ENCODE results near the gene LAMA3.

The LAMA3 gene

DNA sequence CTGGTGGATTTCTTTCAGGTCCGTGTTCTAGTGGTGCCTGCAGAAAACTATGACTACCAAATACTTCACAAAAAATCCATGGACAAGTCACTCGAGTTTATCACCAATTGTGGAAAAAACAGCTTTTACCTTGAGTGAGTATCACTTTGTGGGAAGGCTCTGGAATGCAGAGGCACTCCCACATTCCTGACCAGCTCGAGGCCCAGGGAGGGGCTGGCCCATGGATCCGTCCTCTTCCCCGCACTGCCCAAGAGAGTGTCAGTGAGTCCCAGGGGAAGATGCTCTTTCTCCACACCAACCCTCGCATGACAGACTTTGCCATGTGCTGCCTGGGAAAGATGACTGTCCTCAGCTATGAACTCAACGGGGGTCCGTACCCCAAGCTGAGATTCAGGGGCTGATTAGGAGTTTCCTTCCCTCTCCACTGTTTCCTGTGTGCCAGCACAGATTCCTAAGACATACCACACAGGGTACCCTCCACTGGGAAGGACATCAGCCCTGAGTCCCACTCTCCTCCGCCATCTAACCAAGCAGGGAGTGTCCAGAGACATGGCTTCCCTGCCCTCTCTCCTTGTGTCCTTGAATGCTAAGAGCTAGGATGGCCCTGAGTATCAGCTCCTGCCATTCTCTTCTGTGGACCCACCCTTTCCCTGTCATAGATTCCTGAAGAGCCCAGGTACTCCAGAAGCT, 155.9 kb downstream of the LAMA3 start:
- Histone ChIP-seq H3K27me3 (ENCODE audit: insufficient read depth, low read depth, severe bottlenecking) (no peaks in the 10 kb centered on the region), H3K9me3 (ENCODE audit: severe bottlenecking) (no peaks in the 10 kb centered on the region), H3K27ac (no peak overlapping the region), H3K4me3 (ENCODE audit: low read depth, low read length) (no peak overlapping the region), H3K36me3 (peaks cover 7% of the 10 kb centered on the region; the same call in 1 of the 2 replicates)
- no peak for DNase-seq
- TF ChIP-seq, protein P1, sequence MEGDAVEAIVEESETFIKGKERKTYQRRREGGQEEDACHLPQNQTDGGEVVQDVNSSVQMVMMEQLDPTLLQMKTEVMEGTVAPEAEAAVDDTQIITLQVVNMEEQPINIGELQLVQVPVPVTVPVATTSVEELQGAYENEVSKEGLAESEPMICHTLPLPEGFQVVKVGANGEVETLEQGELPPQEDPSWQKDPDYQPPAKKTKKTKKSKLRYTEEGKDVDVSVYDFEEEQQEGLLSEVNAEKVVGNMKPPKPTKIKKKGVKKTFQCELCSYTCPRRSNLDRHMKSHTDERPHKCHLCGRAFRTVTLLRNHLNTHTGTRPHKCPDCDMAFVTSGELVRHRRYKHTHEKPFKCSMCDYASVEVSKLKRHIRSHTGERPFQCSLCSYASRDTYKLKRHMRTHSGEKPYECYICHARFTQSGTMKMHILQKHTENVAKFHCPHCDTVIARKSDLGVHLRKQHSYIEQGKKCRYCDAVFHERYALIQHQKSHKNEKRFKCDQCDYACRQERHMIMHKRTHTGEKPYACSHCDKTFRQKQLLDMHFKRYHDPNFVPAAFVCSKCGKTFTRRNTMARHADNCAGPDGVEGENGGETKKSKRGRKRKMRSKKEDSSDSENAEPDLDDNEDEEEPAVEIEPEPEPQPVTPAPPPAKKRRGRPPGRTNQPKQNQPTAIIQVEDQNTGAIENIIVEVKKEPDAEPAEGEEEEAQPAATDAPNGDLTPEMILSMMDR (IDR thresholded peaks at IDR 0.05; ENCODE audit: low read depth, low read length), result no peak

DNA sequence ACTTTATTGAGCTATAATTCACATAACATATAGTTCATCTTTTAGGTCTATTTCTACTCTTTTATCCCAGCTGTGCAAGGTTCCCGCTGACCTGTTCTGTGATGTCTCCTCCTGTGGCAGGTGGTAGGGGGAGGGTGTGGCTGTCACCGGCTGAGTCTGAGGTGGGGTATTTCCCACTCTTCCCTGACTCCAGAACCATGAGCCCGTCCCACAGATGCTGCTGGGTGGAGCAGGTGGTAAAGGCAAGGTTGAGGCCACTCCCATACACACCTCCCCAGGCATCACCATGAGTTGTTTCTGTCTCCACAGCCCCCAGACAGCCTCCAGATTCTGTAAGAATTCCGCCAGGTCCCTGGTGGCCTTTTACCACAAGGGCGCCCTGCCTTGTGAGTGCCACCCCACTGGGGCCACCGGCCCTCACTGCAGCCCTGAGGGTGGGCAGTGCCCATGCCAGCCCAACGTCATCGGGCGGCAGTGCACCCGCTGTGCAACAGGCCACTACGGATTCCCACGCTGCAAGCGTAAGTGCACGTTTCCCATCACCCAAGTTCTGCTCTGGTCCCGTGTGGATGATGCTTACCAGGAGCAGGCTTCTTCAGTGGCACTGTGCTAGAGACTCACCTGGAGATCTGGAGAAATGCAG, 156.9 kb downstream of the LAMA3 start:
- peaks cover 7% of the 10 kb centered on the region; the same call in 1 of the 2 replicates for H3K36me3 ChIP-seq
- H3K9me3 ChIP-seq (ENCODE audit: severe bottlenecking), result no peaks in the 10 kb centered on the region
- H3K27ac ChIP-seq, result no peak overlapping the region
- no peak for DNase-seq
- no peak overlapping the region for H3K4me3 ChIP-seq (ENCODE audit: low read depth, low read length)
- TF ChIP-seq, protein P1 (IDR thresholded peaks at IDR 0.05; ENCODE audit: low read depth, low read length), result no peak
- no peaks in the 10 kb centered on the region for H3K27me3 ChIP-seq (ENCODE audit: insufficient read depth, low read depth, severe bottlenecking)

DNA sequence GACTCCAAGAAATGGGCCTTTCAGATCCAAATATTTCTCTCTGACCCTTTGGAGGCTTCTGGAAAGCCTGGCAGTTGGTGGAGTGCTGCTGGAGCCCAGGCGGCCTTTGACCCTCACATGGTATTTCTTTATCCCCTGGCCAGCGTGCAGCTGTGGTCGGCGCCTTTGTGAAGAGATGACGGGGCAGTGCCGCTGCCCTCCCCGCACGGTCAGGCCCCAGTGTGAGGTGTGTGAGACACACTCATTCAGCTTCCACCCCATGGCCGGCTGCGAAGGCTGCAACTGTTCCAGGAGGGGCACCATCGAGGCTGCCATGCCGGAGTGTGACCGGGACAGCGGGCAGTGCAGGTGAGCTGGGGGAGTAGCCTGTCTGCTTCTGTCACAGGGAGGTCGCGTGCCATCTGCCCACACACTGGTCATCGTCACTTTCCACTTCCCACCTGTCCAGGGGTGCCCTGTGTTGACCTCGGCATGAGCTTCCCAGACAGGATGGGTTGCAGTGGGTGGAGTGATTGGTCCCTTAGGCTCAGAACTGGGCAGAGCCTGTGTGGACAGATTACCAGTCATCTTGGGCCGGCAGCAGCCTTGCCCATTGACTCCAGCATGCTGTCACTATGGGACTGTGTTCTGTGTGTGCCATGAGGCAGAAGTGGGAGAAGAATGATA, 158.2 kb downstream of the LAMA3 start:
- TF ChIP-seq, protein P1 (IDR thresholded peaks at IDR 0.05; ENCODE audit: low read depth, low read length), result no peak
- no peak overlapping the region for H3K4me3 ChIP-seq (ENCODE audit: low read depth, low read length)
- no peak overlapping the region for H3K27ac ChIP-seq
- peaks cover 7% of the 10 kb centered on the region; the same call in 1 of the 2 replicates for H3K36me3 ChIP-seq
- no peak for DNase-seq
- H3K9me3 ChIP-seq (ENCODE audit: severe bottlenecking), result no peaks in the 10 kb centered on the region
- no peaks in the 10 kb centered on the region for H3K27me3 ChIP-seq (ENCODE audit: insufficient read depth, low read depth, severe bottlenecking)

DNA sequence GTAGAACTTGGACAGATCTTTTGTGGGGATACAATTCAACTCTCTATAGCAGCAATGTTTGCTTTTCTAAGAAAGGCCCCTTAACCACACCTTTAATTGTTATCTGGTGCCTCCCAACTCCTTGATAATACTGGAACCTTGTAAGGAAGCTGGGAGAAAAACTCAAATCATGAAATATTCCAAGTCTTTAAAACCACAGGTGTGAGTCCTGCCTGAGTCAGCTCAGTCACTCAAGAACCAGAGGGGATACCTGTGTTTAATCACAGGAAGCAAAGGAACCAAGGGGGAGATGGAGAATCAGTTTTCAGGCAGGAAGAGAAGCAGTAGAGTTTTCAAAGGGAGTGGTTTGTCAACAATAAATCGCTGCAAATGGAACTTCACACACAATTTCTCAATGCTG, 159.9 kb downstream of the LAMA3 start:
- TF ChIP-seq, protein P1 (IDR thresholded peaks at IDR 0.05; ENCODE audit: low read depth, low read length), result no peak
- Histone ChIP-seq H3K4me3 (ENCODE audit: low read depth, low read length) (no peak overlapping the region), H3K9me3 (ENCODE audit: severe bottlenecking) (no peaks in the 10 kb centered on the region), H3K27me3 (ENCODE audit: insufficient read depth, low read depth, severe bottlenecking) (no peaks in the 10 kb centered on the region), H3K27ac (no peak overlapping the region), H3K36me3 (peaks cover 7% of the 10 kb centered on the region; the same call in 1 of the 2 replicates)
- DNase-seq, result no peak

DNA sequence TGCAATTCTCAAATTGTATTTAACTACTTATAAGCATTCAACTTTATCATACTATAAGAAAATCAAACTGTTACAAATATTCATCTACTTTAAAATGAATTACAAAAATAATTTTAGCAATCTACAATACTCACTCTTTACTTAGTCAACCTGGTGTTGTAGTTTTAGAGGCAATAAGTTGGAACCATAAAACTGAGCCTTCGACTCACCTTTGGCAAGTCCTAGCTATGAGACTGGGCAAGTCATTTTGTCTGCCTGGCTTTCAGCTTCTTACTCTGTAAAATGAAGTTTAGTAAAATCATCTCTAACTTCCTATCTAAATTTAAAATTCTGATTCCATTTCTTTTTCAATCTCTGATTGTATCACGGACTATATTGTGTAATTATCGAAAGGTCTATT, 161.0 kb downstream of the LAMA3 start:
- Histone ChIP-seq H3K9me3 (ENCODE audit: severe bottlenecking) (no peaks in the 10 kb centered on the region), H3K4me3 (ENCODE audit: low read depth, low read length) (no peak overlapping the region), H3K27ac (no peak overlapping the region), H3K36me3 (peaks cover 7% of the 10 kb centered on the region; the same call in 1 of the 2 replicates), H3K27me3 (ENCODE audit: insufficient read depth, low read depth, severe bottlenecking) (no peaks in the 10 kb centered on the region)
- DNase-seq, result no peak
- TF ChIP-seq, protein P1 (IDR thresholded peaks at IDR 0.05; ENCODE audit: low read depth, low read length), result no peak

All from WERI-Rb-1 (cell line).